Amniotic epithelial cell (primary cell): ENCODE data around the gene RPL15.
"Not testable (repeated sequence)": the region's sequence is repeated elsewhere in the genome, so short reads cannot be mapped to it uniquely, and the experiment has no call there.

ENCODE experiments used
- DNase-seq: peaks from one replicate; pipeline ENCODE4 v3.0.0-alpha.2; 2010; ENCODE audit warnings: low read depth

The RPL15 gene

GRCh38 chr3:23889950-23890349, 27.0 kb upstream of the RPL15 start:
- DNase-seq = no peak

- no peak for DNase-seq
Observed at GRCh38 chr3:23894254-23895061, 22.5 kb upstream of the RPL15 start.

GRCh38 chr3:23895181-23895580, 21.8 kb upstream of the RPL15 start:
- no peak for DNase-seq

GRCh38 chr3:23900744-23901143, 16.2 kb upstream of the RPL15 start:
- DNase-seq = peak; percentile 89

GRCh38 chr3:23904545-23904944, 12.4 kb upstream of the RPL15 start:
- DNase-seq = no peak

GRCh38 chr3:23909341-23909740, 7.6 kb upstream of the RPL15 start:
- DNase-seq = no peak

GRCh38 chr3:23911397-23911796, 5.5 kb upstream of the RPL15 start:
- no peak for DNase-seq

GRCh38 chr3:23912335-23912734, 4.6 kb upstream of the RPL15 start:
- DNase-seq = not testable (repeated sequence)

- no peak for DNase-seq
Observed at GRCh38 chr3:23913182-23913581, 3.8 kb upstream of the RPL15 start.

GRCh38 chr3:23913873-23914743, 2.8 kb upstream of the RPL15 start:
- DNase-seq = no peak

GRCh38 chr3:23915537-23916108, 1.3 kb upstream of the RPL15 start:
- DNase-seq = peak; percentile 40

GRCh38 chr3:23916152-23916885, 613 bp upstream of the RPL15 start:
- no peak for DNase-seq

- DNase-seq = peak; percentile 35
Observed at GRCh38 chr3:23917679-23918303, 859 bp downstream of the RPL15 start.

- DNase-seq = not testable (repeated sequence)
Observed at GRCh38 chr3:23918331-23918730, 1.4 kb downstream of the RPL15 start.

- DNase-seq = no peak
Observed at GRCh38 chr3:23919628-23920027, 2.7 kb downstream of the RPL15 start.

- no peak for DNase-seq
Observed at GRCh38 chr3:23920151-23920655, 3.3 kb downstream of the RPL15 start.

GRCh38 chr3:23921052-23921511, 4.2 kb downstream of the RPL15 start:
- DNase-seq = no peak

GRCh38 chr3:23923786-23924185, 6.9 kb downstream of the RPL15 start:
- no peak for DNase-seq

GRCh38 chr3:23926246-23926645, 9.3 kb downstream of the RPL15 start:
- DNase-seq = no peak

GRCh38 chr3:23926736-23927135, 9.8 kb downstream of the RPL15 start:
- DNase-seq = no peak

- DNase-seq = no peak
Observed at GRCh38 chr3:23928524-23928923, 11.6 kb downstream of the RPL15 start.
